Breast epithelium (tissue), 3 donors: ENCODE results near the gene CCDC187.

Source experiments
- POLR2A ChIP-seq: fragments of 450-650 bp; IDR thresholded peaks from one replicate; pipeline ENCODE4 v1.6.1; 2016; ENCODE audit warnings: antibody characterized with exemption, mild to moderate bottlenecking, moderate library complexity
- POLR2AphosphoS5 ChIP-seq, 3 donors: sonication (generic); formaldehyde crosslinking; IDR thresholded peaks; one replicate each; pipeline ENCODE4 v1.6.1; 2017; ENCODE audit warnings: antibody characterized with exemption in 3 of 3
- TF ChIP-seq, protein P1 (sequence below), 3 donors: fragments of 450-650 bp; IDR thresholded peaks; one replicate each; pipeline ENCODE4 v1.5.1; 2016 to 2017; ENCODE audit warnings: antibody characterized with exemption in 3 of 3, mild to moderate bottlenecking in 3 of 3, moderate library complexity in 3 of 3

DNA sequence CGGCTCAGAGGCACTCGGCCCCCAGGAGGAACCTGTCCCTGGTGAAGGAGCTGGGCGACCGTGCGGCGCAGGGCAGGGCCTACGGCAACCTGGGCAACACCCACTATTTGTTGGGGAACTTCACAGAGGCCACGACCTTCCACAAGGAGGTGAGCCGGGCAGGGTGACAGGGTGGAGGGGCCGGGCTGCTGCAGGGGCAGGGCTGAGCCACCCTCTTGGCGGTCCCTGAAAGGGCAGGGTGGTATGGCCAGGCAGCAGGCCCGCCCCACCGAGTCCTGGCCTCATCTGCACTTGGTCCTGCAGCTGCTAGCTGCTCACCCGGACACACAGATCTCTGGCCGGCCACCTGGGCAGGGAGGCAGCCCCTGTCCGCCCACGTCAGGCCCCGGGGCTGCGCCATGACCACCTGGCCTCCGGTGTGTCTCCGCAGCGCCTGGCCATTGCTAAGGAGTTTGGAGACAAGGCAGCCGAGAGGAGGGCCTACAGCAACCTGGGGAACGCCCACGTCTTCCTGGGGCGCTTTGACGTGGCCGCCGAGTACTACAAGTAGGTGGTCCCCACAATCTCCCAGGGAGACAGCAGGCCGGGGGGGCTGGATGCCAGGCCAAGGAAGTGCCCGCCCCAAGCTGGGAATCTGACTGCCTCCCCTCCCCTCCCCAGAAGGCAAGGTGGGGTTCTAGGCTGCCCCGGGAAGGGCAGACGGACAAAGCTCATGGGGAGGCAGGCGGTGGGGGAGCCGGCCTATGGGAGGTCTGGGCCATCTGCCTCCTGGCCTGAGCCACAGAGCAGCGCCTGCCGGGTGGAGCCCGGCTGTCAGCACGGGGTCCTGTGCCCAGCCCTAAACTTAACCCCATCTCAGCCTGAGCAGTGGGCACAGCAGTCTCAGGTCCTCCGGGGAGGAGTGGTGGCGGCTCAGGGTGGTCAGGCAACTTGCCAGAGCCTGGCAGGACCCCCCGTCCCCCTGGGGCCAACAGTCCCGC lies 33.8 kb upstream of the CCDC187 start:
- TF ChIP-seq, protein P1, sequence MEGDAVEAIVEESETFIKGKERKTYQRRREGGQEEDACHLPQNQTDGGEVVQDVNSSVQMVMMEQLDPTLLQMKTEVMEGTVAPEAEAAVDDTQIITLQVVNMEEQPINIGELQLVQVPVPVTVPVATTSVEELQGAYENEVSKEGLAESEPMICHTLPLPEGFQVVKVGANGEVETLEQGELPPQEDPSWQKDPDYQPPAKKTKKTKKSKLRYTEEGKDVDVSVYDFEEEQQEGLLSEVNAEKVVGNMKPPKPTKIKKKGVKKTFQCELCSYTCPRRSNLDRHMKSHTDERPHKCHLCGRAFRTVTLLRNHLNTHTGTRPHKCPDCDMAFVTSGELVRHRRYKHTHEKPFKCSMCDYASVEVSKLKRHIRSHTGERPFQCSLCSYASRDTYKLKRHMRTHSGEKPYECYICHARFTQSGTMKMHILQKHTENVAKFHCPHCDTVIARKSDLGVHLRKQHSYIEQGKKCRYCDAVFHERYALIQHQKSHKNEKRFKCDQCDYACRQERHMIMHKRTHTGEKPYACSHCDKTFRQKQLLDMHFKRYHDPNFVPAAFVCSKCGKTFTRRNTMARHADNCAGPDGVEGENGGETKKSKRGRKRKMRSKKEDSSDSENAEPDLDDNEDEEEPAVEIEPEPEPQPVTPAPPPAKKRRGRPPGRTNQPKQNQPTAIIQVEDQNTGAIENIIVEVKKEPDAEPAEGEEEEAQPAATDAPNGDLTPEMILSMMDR (IDR thresholded peaks at IDR 0.05), result no peak
- TF ChIP-seq POLR2A (no peak), POLR2AphosphoS5 (IDR thresholded peaks at IDR 0.05) (no peak)
